ENCODE measurements around the gene HMCN1. TPM values are rescaled to one million over a fixed set of nuclear protein-coding genes. Genes with fewer than 3 reads are reported as not detected.
"Not testable (repeated sequence)": the region's sequence is repeated elsewhere in the genome, so short reads cannot be mapped to it uniquely, and the experiment has no call there.

Gene HMCN1
- total RNA-seq, 1 experiment from 2014 or later = 21.4 TPM

DNA sequence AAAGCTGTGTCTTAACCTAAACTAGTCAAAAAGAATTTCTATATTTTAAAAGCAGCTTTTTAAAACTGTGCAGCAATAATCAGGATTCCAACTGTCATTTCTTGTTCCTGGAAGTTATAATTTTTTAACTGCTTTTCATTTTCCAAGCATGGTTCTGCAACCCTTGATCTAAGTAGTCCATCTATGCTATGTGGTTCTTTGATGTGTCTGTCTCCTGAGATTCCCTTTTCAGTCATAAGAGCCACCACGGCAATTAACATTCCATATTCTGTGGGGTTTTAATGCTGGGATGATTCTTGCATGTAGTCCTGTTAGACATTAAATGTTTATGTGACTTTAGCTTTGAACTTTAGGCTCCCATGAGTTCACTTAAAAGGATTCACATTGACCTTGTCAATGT is 420.5 kb downstream of the HMCN1 start:
- peak overlapping the region; percentile 46 for H3K27ac ChIP-seq
- H3K4me1 ChIP-seq (replicated peaks) = peaks cover 45% of the 10 kb centered on the region
- H3K27me3 ChIP-seq (replicated peaks) = no peaks in the 10 kb centered on the region
- peak in 1 of 2 experiments; percentile 56 for DNase-seq (ENCODE audit: low read depth in 1 of 2, low spot score in 2 of 2)
- H3K9me3 ChIP-seq (replicated peaks) = no peaks in the 10 kb centered on the region
- no peak overlapping the region for H3K4me3 ChIP-seq
- H3K36me3 ChIP-seq = no peaks in the 10 kb centered on the region

DNA sequence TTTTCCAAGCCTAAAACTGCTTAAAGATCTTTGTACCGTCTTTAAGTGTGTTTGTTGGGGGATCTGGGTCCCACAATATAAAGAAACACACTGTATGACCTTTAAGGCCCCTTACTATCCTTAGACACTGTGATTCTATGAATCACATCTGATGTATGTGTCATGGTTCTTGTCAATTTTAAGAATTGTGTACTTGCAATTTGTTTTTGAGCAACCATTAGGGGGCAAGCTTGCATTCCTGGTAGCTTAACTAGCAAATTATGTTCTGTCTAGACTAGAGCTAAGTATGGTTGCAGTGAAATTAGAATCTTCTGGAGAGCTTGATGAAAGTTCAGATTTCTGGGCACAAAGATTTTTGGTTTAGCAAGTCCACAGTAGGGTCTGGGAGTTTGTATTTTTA is 421.4 kb downstream of the HMCN1 start:
- no peaks in the 10 kb centered on the region for H3K27me3 ChIP-seq (replicated peaks)
- H3K36me3 ChIP-seq = no peaks in the 10 kb centered on the region
- no peaks in the 10 kb centered on the region for H3K9me3 ChIP-seq (replicated peaks)
- peak overlapping the region; percentile 46 for H3K27ac ChIP-seq
- H3K4me3 ChIP-seq = no peak overlapping the region
- peak; percentile 55 to 58 for DNase-seq (ENCODE audit: low read depth in 1 of 2, low spot score in 2 of 2)
- H3K4me1 ChIP-seq (replicated peaks) = peaks cover 45% of the 10 kb centered on the region

DNA sequence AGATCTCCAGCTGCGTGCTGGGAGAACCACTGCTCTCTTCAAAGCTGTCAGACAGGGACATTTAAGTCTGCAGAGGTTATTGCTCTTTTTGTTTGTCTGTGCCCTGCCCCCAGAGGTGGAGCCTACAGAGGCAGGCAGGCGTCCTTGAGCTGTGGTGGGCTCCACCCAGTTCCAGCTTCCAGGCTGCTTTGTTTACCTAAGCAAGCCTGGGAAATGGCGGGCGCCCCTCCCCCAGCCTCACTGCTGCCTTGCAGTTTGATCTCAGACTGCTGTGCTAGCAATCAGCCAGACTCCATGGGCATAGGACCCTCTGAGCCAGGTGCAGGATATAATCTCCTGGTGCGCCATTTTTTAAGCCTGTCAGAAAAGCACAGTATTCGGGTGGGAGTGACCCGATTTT is 428.7 kb downstream of the HMCN1 start:
- H3K27me3 ChIP-seq (replicated peaks); DNase-seq (ENCODE audit: low read depth in 1 of 2, low spot score in 2 of 2); H3K9me3 ChIP-seq (replicated peaks); H3K27ac ChIP-seq; H3K4me3 ChIP-seq; H3K36me3 ChIP-seq; H3K4me1 ChIP-seq (replicated peaks): not testable (repeated sequence)

DNA sequence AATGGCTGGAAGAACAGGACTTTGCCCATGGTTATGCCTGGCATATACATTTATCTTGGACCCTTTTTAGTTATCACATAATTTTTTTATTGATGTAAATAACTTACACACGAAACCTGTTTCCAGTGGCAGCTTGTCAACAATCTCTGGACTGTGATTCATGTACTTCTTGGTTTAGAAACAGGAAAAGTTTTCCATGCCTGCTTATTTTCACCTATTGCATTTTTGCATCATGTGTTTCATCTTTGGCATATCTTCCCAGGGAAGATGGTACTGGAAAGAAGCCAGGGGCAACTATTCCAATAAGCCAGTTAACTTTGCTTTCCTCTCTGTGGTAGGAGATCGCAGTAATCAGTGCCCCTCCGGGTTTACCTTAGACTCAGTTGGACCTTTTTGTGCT is 430.6 kb downstream of the HMCN1 start:
- no peak overlapping the region for H3K4me3 ChIP-seq
- no peaks in the 10 kb centered on the region for H3K4me1 ChIP-seq (replicated peaks)
- H3K36me3 ChIP-seq = no peaks in the 10 kb centered on the region
- DNase-seq (ENCODE audit: low read depth in 1 of 2, low spot score in 2 of 2) = no peak
- H3K27me3 ChIP-seq (replicated peaks) = no peaks in the 10 kb centered on the region
- H3K27ac ChIP-seq = no peak overlapping the region
- no peaks in the 10 kb centered on the region for H3K9me3 ChIP-seq (replicated peaks)

DNA sequence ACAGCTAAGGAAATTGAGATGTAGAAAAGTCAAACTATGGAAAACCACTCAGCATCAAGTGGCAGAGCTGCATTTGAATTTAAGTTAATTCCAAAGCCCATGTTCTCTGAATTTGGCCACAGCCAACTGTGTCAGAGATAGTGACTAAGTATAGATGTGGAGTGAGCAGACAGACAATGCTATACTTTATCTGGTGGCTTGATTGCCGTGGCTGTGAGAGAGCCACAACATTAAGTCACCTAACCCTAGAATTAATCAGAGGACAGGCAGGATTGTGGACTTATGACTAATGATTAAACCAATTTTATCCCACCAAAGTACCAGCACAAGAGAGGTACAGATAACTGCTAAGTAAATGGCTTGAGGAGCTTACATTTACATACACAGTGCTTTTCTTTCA is 431.1 kb downstream of the HMCN1 start:
- no peaks in the 10 kb centered on the region for H3K4me1 ChIP-seq (replicated peaks)
- no peaks in the 10 kb centered on the region for H3K27me3 ChIP-seq (replicated peaks)
- H3K9me3 ChIP-seq (replicated peaks) = no peaks in the 10 kb centered on the region
- no peaks in the 10 kb centered on the region for H3K36me3 ChIP-seq
- no peak overlapping the region for H3K27ac ChIP-seq
- DNase-seq (ENCODE audit: low read depth in 1 of 2, low spot score in 2 of 2) = no peak
- H3K4me3 ChIP-seq = no peak overlapping the region

DNA sequence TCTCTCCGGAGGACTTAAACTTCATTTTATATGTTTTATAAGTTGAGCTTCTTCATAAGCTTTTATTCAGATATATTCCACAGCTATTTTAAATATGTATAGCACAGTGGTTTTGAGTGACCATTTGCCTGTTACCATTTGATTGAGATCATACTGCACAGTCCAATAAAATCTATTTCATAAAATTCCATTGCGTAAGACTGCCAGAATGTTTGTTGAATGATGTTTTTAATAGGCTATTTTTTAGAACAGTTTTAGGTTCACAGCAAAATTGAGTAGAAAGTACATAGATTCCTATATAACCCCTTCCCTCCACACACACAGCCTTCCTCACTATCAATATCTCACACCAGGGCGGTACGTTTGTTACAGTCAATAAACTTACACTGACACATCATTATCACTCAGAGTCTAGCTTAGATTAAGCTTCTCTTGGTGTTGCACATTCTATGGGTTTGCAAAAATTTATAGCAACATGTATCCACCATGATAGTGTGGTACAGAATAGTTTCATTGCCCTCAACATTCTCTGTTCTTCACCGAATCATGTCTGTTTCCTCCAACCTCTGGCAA is 433.0 kb downstream of the HMCN1 start:
- H3K4me3 ChIP-seq = no peak overlapping the region
- H3K4me1 ChIP-seq (replicated peaks) = no peaks in the 10 kb centered on the region
- no peak for DNase-seq (ENCODE audit: low read depth in 1 of 2, low spot score in 2 of 2)

DNA sequence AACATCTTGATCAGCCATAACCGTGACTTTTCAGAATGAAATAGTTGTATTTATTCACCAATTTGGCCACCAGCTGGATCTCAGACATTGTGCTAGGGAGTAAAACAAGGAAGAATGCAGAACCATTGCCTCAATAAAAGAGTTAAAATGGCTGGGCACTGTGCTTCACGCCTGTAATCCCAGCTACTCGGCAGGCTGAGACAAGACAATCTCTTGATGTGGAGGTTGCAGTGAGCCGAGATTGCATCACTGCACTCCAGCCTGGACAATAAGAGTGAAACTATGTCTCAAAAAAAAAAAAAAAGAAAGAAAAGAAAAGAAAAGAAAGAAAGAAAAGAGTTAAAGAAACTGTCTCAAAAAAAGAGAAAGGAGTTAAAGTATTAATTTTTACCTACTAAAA is 441.4 kb downstream of the HMCN1 start:
- Histone ChIP-seq H3K4me3 (no peak overlapping the region), H3K9me3 (replicated peaks) (no peaks in the 10 kb centered on the region), H3K27me3 (replicated peaks) (no peaks in the 10 kb centered on the region), H3K27ac (no peak overlapping the region), H3K4me1 (replicated peaks) (no peaks in the 10 kb centered on the region), H3K36me3 (no peaks in the 10 kb centered on the region)
- peak in 1 of 2 experiments; percentile 5 for DNase-seq (ENCODE audit: low read depth in 1 of 2, low spot score in 2 of 2)

More for the DNA sequence above, 433.0 kb downstream of the HMCN1 start:
- Histone ChIP-seq H3K9me3 (replicated peaks) (no peaks in the 10 kb centered on the region), H3K36me3 (no peaks in the 10 kb centered on the region), H3K27me3 (replicated peaks) (no peaks in the 10 kb centered on the region), H3K27ac (no peak overlapping the region)

DNA sequence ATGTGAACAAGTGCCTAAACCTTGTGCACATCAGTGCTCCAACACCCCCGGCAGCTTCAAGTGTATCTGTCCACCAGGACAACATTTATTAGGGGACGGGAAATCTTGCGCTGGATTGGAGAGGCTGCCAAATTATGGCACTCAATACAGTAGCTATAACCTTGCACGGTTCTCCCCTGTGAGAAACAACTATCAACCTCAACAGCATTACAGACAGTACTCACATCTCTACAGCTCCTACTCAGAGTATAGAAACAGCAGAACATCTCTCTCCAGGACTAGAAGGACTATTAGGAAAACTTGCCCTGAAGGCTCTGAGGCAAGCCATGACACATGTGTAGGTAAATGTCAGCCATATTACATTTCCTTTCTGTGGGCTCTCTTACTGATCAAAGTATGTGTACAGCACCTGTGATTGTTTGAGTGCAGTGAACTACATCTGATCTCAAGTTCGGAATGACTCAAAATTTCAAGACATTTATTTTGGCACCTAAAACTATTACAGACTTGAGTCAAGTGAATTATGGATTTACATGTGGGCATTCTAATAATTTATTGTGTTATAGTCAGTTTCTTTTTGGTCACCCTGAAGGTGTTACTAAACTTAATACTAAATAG is 444.3 kb downstream of the HMCN1 start:
- H3K9me3 ChIP-seq (replicated peaks) = no peaks in the 10 kb centered on the region
- H3K36me3 ChIP-seq = no peaks in the 10 kb centered on the region
- no peak overlapping the region for H3K4me3 ChIP-seq
- peaks cover 9% of the 10 kb centered on the region for H3K4me1 ChIP-seq (replicated peaks)
- no peak overlapping the region for H3K27ac ChIP-seq
- H3K27me3 ChIP-seq (replicated peaks) = no peaks in the 10 kb centered on the region
- no peak for DNase-seq (ENCODE audit: low read depth in 1 of 2, low spot score in 2 of 2)

DNA sequence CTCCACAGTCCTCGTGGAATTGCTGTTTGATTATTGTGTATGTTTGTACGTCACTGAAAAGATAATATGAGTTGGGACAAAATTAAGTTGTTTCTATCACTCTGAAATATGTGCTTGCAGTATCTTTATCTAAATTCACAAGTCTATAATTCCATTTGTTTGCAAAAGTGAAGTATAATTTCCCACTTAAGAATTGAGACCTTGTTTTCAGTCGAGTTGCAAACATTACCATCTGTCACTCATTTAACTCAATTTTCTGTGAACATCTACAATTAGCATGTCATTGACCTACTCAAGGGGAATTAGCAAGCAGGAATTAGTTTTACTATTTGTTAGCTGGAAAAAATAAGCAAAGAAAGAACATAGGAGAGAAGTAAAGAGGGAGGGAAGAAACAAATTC is 445.0 kb downstream of the HMCN1 start:
- H3K27me3 ChIP-seq (replicated peaks) = no peaks in the 10 kb centered on the region
- no peak for DNase-seq (ENCODE audit: low read depth in 1 of 2, low spot score in 2 of 2)
- no peaks in the 10 kb centered on the region for H3K9me3 ChIP-seq (replicated peaks)
- no peak overlapping the region for H3K27ac ChIP-seq
- H3K4me1 ChIP-seq (replicated peaks) = peaks cover 16% of the 10 kb centered on the region
- no peaks in the 10 kb centered on the region for H3K36me3 ChIP-seq
- no peak overlapping the region for H3K4me3 ChIP-seq

DNA sequence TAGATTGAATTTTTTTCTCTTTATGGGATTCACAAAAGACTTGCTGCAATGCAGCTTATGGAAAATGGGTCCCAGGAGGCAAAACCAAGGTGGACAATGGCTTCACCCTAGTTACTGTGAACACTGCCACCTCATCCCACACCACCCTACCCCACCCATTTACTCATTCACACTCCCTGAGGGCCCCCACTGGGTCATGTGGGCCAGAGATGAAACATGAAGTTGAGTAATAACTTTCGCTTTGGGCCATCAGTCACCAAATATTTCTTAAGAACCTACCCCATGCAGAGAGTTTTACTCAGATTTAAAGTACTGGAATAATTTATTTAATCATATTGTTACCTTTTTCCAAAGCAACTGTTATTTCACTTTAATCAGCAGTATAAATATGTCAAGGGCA is 449.0 kb downstream of the HMCN1 start:
- no peaks in the 10 kb centered on the region for H3K27me3 ChIP-seq (replicated peaks)
- peaks cover 52% of the 10 kb centered on the region for H3K4me1 ChIP-seq (replicated peaks)
- peak in 1 of 2 experiments; percentile 52 for DNase-seq (ENCODE audit: low read depth in 1 of 2, low spot score in 2 of 2)
- H3K36me3 ChIP-seq = no peaks in the 10 kb centered on the region
- H3K4me3 ChIP-seq = no peak overlapping the region
- no peak overlapping the region for H3K27ac ChIP-seq
- H3K9me3 ChIP-seq (replicated peaks) = no peaks in the 10 kb centered on the region

DNA sequence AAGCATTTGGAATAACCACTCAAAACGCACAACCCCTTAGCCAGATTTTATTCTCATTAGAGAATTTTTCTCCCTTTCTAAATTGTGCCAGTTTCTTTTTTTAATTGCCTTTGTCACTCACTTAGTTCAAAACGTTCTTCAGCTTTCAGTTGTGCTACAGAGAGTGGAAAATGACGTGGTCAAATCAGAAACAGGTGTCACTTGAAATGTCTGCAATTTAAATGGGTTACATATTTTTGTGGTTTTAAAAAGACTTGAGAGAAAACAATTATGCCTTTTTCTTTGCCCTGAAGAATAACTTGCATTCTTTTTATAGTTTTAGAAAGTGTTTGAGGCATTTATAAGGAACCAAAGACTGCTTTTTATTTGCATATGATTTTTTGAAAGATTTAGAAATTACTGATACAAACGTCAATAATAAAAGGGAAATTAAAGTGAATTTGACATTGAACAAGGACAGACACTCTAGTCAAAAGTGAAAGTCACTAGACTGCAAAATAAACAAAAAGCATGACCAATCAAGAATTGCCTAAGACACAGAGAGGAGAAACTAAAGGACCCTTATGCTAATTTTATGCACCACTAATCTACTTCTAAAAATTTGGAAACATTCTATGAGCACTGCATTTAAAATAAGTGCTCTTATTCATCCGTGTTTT is 449.9 kb downstream of the HMCN1 start:
- no peak overlapping the region for H3K27ac ChIP-seq
- no peak overlapping the region for H3K4me3 ChIP-seq
- no peaks in the 10 kb centered on the region for H3K9me3 ChIP-seq (replicated peaks)
- H3K36me3 ChIP-seq = no peaks in the 10 kb centered on the region; the same call in 1 of the 2 replicates
- no peaks in the 10 kb centered on the region for H3K27me3 ChIP-seq (replicated peaks)
- H3K4me1 ChIP-seq (replicated peaks) = peaks cover 60% of the 10 kb centered on the region
- peak in 1 of 2 experiments; percentile 30 for DNase-seq (ENCODE audit: low read depth in 1 of 2, low spot score in 2 of 2)

DNA sequence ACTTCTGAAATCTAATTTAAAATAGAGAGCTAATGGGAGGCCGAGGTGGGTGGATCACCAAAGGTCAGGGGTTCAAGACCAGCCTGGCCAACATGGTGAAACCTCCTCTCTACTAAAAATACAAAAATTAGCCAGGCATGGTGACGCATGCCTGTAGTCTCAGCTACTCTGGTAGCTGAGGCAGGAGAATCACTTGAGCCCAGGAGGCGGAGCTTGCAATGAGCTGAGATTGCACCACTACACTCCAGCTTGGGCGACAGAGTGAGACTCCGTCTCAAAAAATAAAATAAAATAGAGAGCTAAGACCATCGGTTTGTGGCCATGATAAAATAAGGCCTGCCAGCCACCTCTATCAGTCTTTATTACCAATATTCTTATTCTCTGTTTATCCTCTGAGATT is 452.1 kb downstream of the HMCN1 start:
- not testable (repeated sequence) for H3K9me3 ChIP-seq (replicated peaks); H3K36me3 ChIP-seq; H3K27me3 ChIP-seq (replicated peaks); H3K4me3 ChIP-seq; DNase-seq (ENCODE audit: low read depth in 1 of 2, low spot score in 2 of 2)
- H3K4me1 ChIP-seq (replicated peaks) = peaks cover 68% of the 10 kb centered on the region
- H3K27ac ChIP-seq = peak overlapping the region; percentile 87

DNA sequence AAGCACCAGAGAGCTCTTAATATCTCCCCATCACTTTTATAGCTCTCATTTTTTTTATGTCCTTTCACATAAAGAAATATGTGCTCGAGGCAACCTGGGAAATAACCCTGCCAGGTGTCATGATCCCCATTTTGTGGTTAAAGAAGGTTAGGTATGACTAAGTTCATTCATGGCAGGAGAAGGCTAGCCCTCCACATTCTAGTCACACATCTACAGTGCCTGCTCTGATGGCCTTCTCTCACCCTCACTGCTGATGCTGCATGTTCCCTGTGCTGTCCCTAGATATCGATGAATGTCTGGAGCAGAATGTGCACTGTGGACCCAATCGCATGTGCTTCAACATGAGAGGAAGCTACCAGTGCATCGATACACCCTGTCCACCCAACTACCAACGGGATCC is 453.4 kb downstream of the HMCN1 start:
- peak in 1 of 2 experiments; percentile 42 for DNase-seq (ENCODE audit: low read depth in 1 of 2, low spot score in 2 of 2)
- peak overlapping the region; percentile 87 for H3K27ac ChIP-seq
- H3K4me3 ChIP-seq = no peak overlapping the region
- H3K27me3 ChIP-seq (replicated peaks) = no peaks in the 10 kb centered on the region
- peaks cover 6% of the 10 kb centered on the region; the same call in 1 of the 2 replicates for H3K36me3 ChIP-seq
- peaks cover 68% of the 10 kb centered on the region for H3K4me1 ChIP-seq (replicated peaks)
- H3K9me3 ChIP-seq (replicated peaks) = no peaks in the 10 kb centered on the region

DNA sequence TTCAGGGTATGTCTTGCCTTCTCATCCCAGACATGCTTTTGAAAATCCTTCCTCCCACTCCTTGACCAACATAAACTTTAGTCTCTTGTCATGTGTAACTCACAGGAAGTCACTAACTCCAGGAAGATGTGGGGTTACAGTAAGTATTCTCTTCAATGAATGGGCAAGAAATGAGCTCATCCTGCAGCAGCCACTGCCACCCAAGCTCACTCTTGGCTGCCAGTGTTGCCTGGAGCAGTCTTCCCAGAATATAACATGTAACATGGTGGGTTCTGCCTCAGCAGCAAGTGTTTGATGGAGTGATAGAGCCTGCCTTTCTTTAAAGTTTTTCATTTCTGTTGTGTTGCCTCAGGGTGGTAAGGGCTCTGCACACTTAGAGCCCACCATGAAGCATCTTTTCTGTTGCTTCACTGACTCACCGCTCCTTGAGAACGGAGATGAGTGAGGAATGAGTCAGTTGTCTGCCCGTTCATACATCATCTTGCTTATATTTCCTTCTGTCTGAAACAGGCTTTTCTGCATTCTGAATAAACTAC is 453.9 kb downstream of the HMCN1 start:
- Histone ChIP-seq H3K4me3 (no peak overlapping the region), H3K36me3 (peaks cover 6% of the 10 kb centered on the region; the same call in 1 of the 2 replicates), H3K9me3 (replicated peaks) (no peaks in the 10 kb centered on the region), H3K4me1 (replicated peaks) (peaks cover 63% of the 10 kb centered on the region), H3K27ac (peak overlapping the region; percentile 87), H3K27me3 (replicated peaks) (no peaks in the 10 kb centered on the region)
- peak; percentile 90 to 97 for DNase-seq (ENCODE audit: low read depth in 1 of 2, low spot score in 2 of 2)
